ELF-1 (cell line): ENCODE data around the gene CACNA1I.
"Not testable (repeated sequence)": the region's sequence is repeated elsewhere in the genome, so short reads cannot be mapped to it uniquely, and the experiment has no call there.

ENCODE experiments used
- DNase-seq: peaks from one replicate; pipeline ENCODE4 v3.0.0-alpha.2; 2016; ENCODE audit warnings: low read depth, low spot score

CACNA1I gene

GRCh38 chr22:39717099-39717498, 146.5 kb downstream of the CACNA1I start:
- DNase-seq: no peak

GRCh38 chr22:39718206-39718605, 147.7 kb downstream of the CACNA1I start:
- DNase-seq: no peak

- no peak for DNase-seq
Measured at GRCh38 chr22:39718921-39719475, 148.4 kb downstream of the CACNA1I start.

GRCh38 chr22:39719559-39720450, 149.3 kb downstream of the CACNA1I start:
- DNase-seq: no peak

- DNase-seq: no peak
Measured at GRCh38 chr22:39721206-39722031, 150.9 kb downstream of the CACNA1I start.

GRCh38 chr22:39722032-39722325, 151.4 kb downstream of the CACNA1I start:
- no peak for DNase-seq

- DNase-seq: no peak
Measured at GRCh38 chr22:39722501-39722900, 151.9 kb downstream of the CACNA1I start.

GRCh38 chr22:39723463-39723862, 152.9 kb downstream of the CACNA1I start:
- no peak for DNase-seq

- no peak for DNase-seq
Measured at GRCh38 chr22:39723899-39724351, 153.4 kb downstream of the CACNA1I start.

- DNase-seq: no peak
Measured at GRCh38 chr22:39724390-39724789, 153.8 kb downstream of the CACNA1I start.

- DNase-seq: no peak
Measured at GRCh38 chr22:39724857-39725256, 154.3 kb downstream of the CACNA1I start.

- DNase-seq: no peak
Measured at GRCh38 chr22:39725351-39726035, 154.9 kb downstream of the CACNA1I start.

GRCh38 chr22:39727541-39727940, 157.0 kb downstream of the CACNA1I start:
- DNase-seq: no peak

- no peak for DNase-seq
Measured at GRCh38 chr22:39728236-39728860, 157.8 kb downstream of the CACNA1I start.

GRCh38 chr22:39729141-39729934, 158.8 kb downstream of the CACNA1I start:
- DNase-seq: no peak

GRCh38 chr22:39731481-39731880, 160.9 kb downstream of the CACNA1I start:
- no peak for DNase-seq

- no peak for DNase-seq
Measured at GRCh38 chr22:39731881-39732555, 161.5 kb downstream of the CACNA1I start.

- no peak for DNase-seq
Measured at GRCh38 chr22:39732625-39733024, 162.1 kb downstream of the CACNA1I start.

GRCh38 chr22:39733191-39733590, 162.6 kb downstream of the CACNA1I start:
- DNase-seq: no peak

- not testable (repeated sequence) for DNase-seq
Measured at GRCh38 chr22:39734046-39734445, 163.5 kb downstream of the CACNA1I start.
